Measurements from ENCODE around the gene TM9SF3. TPM values are rescaled to one million over a fixed set of nuclear protein-coding genes. Genes with fewer than 3 reads are reported as not detected.

TM9SF3 gene
- total RNA-seq, 1 experiment from 2014 or later: 125 TPM

- Histone ChIP-seq H3K27me3 (replicated peaks; ENCODE audit: insufficient read depth, low read depth, low read length, poor library complexity) (no peaks in the 10 kb centered on the region), H3K4me1 (ENCODE audit: insufficient read depth, low read length, poor library complexity, severe bottlenecking) (no peaks in the 10 kb centered on the region), H3K36me3 (ENCODE audit: insufficient read depth, low read length, poor library complexity, severe bottlenecking) (no peaks in the 10 kb centered on the region), H3K4me3 (ENCODE audit: low read depth, low read length, poor library complexity, severe bottlenecking) (no peak overlapping the region), H3K27ac (ENCODE audit: low read depth, low read length, poor library complexity, severe bottlenecking) (no peak overlapping the region), H3K9me3 (ENCODE audit: low read depth, low read length, poor library complexity, severe bottlenecking) (no peaks in the 10 kb centered on the region)
- no peak for DNase-seq (ENCODE audit: low spot score)
- TF ChIP-seq EZH2 (IDR thresholded peaks at IDR 0.05; ENCODE audit: borderline replicate concordance, low read depth, low read length, poor library complexity, severe bottlenecking): no peak
- POLR2A ChIA-PET (ENCODE audit: low non-redundant PET): no interaction called here
- CTCF ChIA-PET: no interaction called here
- intact Hi-C loops (cut with micrococcal nuclease; ENCODE audit: unreplicated experiment): no loop called here
- no TSS peak for BruUV-seq (replicated peaks)
These were observed 26.8 kb upstream of the TM9SF3 start for GRCh38 chr10:96613576-96613975.

- intact Hi-C loops (cut with micrococcal nuclease; ENCODE audit: unreplicated experiment): no loop called here
- DNase-seq (ENCODE audit: low spot score): no peak
- no peak for TF ChIP-seq CTCF (conservative IDR thresholded peaks at IDR 0.05; ENCODE audit: low read depth, low read length)
- TF ChIP-seq EZH2 (IDR thresholded peaks at IDR 0.05; ENCODE audit: borderline replicate concordance, low read depth, low read length, poor library complexity, severe bottlenecking): no peak
- Histone ChIP-seq H3K4me1 (ENCODE audit: insufficient read depth, low read length, poor library complexity, severe bottlenecking) (no peaks in the 10 kb centered on the region), H3K4me3 (ENCODE audit: low read depth, low read length, poor library complexity, severe bottlenecking) (no peak overlapping the region), H3K36me3 (ENCODE audit: insufficient read depth, low read length, poor library complexity, severe bottlenecking) (no peaks in the 10 kb centered on the region), H3K9me3 (ENCODE audit: low read depth, low read length, poor library complexity, severe bottlenecking) (no peaks in the 10 kb centered on the region), H3K27me3 (replicated peaks; ENCODE audit: insufficient read depth, low read depth, low read length, poor library complexity) (no peaks in the 10 kb centered on the region), H3K27ac (ENCODE audit: low read depth, low read length, poor library complexity, severe bottlenecking) (no peak overlapping the region)
- ChIA-PET CTCF (no interaction called here), POLR2A (ENCODE audit: low non-redundant PET) (no interaction called here)
- no TSS peak for BruUV-seq (replicated peaks)
These were observed 25.4 kb upstream of the TM9SF3 start for GRCh38 chr10:96612055-96612830.

- CTCF ChIA-PET: no interaction called here
- no peak for DNase-seq (ENCODE audit: low spot score)
- no peak overlapping the region for H3K4me3 ChIP-seq (ENCODE audit: low read depth, low read length, poor library complexity, severe bottlenecking)
- H3K4me1 ChIP-seq (ENCODE audit: insufficient read depth, low read length, poor library complexity, severe bottlenecking): no peaks in the 10 kb centered on the region
- no peak overlapping the region for H3K27ac ChIP-seq (ENCODE audit: low read depth, low read length, poor library complexity, severe bottlenecking)
- H3K27me3 ChIP-seq (replicated peaks; ENCODE audit: insufficient read depth, low read depth, low read length, poor library complexity): no peaks in the 10 kb centered on the region
- TF ChIP-seq CTCF (conservative IDR thresholded peaks at IDR 0.05; ENCODE audit: low read depth, low read length) (no peak), EZH2 (IDR thresholded peaks at IDR 0.05; ENCODE audit: borderline replicate concordance, low read depth, low read length, poor library complexity, severe bottlenecking) (no peak)
- no TSS peak for BruUV-seq (replicated peaks)
- POLR2A ChIA-PET (ENCODE audit: low non-redundant PET): no interaction called here
- intact Hi-C loops (cut with micrococcal nuclease; ENCODE audit: unreplicated experiment): no loop called here
- H3K36me3 ChIP-seq (ENCODE audit: insufficient read depth, low read length, poor library complexity, severe bottlenecking): no peaks in the 10 kb centered on the region
- H3K9me3 ChIP-seq (ENCODE audit: low read depth, low read length, poor library complexity, severe bottlenecking): no peaks in the 10 kb centered on the region
These were observed 24.0 kb upstream of the TM9SF3 start for GRCh38 chr10:96610817-96611216.

- POLR2A ChIA-PET (ENCODE audit: low non-redundant PET): no interaction called here
- Histone ChIP-seq H3K9me3 (ENCODE audit: low read depth, low read length, poor library complexity, severe bottlenecking) (no peaks in the 10 kb centered on the region), H3K27me3 (replicated peaks; ENCODE audit: insufficient read depth, low read depth, low read length, poor library complexity) (no peaks in the 10 kb centered on the region), H3K36me3 (ENCODE audit: insufficient read depth, low read length, poor library complexity, severe bottlenecking) (no peaks in the 10 kb centered on the region), H3K27ac (ENCODE audit: low read depth, low read length, poor library complexity, severe bottlenecking) (no peak overlapping the region), H3K4me1 (ENCODE audit: insufficient read depth, low read length, poor library complexity, severe bottlenecking) (no peaks in the 10 kb centered on the region), H3K4me3 (ENCODE audit: low read depth, low read length, poor library complexity, severe bottlenecking) (no peak overlapping the region)
- no peak for TF ChIP-seq EZH2 (IDR thresholded peaks at IDR 0.05; ENCODE audit: borderline replicate concordance, low read depth, low read length, poor library complexity, severe bottlenecking)
- TF ChIP-seq CTCF (conservative IDR thresholded peaks at IDR 0.05; ENCODE audit: low read depth, low read length): no peak
- DNase-seq (ENCODE audit: low spot score): no peak
- CTCF ChIA-PET: no interaction called here
- no TSS peak for BruUV-seq (replicated peaks)
- intact Hi-C loops (cut with micrococcal nuclease; ENCODE audit: unreplicated experiment): no loop called here
These were observed 22.7 kb upstream of the TM9SF3 start for GRCh38 chr10:96609510-96609909.

Data from A673 (cell line).